Tibial artery (tissue), 4 donors: ENCODE results near the gene PLAC9.

Source experiments
- DNase-seq, 2 donors: peaks; one replicate each; pipeline ENCODE4 v3.0.0-alpha.2; 2019
- H3K27ac ChIP-seq, 2 donors: fragments of 200-600 bp; sonication (generic) in 1 of 2; 1 replicate in 1 of 2; 2 replicates in 1 of 2; pipeline ENCODE4 v1.5.1; 2018 to 2019; ENCODE audit warnings: mild to moderate bottlenecking in 1 of 2
- H3K27me3 ChIP-seq, 2 donors: fragments of 200-600 bp; sonication (generic) in 1 of 2; one replicate each; pipeline versions ENCODE4 v1.5.1 to v1.6.0; 2016 to 2019
- H3K36me3 ChIP-seq, 3 donors: fragments of 200-600 bp; sonication (generic) in 2 of 3; one replicate each; pipeline ENCODE4 v1.5.1; 2016 to 2019; ENCODE audit warnings: mild to moderate bottlenecking in 2 of 3
- H3K4me1 ChIP-seq, 4 donors: fragments of 200-600 bp; sonication (generic) in 2 of 4; 1 replicate in 3 of 4; 2 replicates in 1 of 4; pipeline ENCODE4 v1.5.1; 2016 to 2019
- H3K4me3 ChIP-seq, 2 donors: fragments of 200-600 bp; sonication (generic) in 1 of 2; 1 replicate in 1 of 2; 2 replicates in 1 of 2; pipeline ENCODE4 v1.5.1; 2018 to 2019; ENCODE audit warnings: mild to moderate bottlenecking in 2 of 2
- H3K9me3 ChIP-seq, 3 donors: fragments of 200-600 bp; sonication (generic) in 1 of 3; one replicate each; pipeline ENCODE4 v1.5.1; 2016 to 2019
- CTCF ChIP-seq, 2 experiments: fragments of 200-600 bp in 1 of 2; fragments of 450-650 bp in 1 of 2; IDR thresholded peaks; one replicate each; pipeline ENCODE4 v1.5.1; 2017 to 2019; ENCODE audit warnings: antibody characterized with exemption in 2 of 2, mild to moderate bottlenecking in 1 of 2, moderate library complexity in 1 of 2
- intact Hi-C: fragments of 100-400 bp; cut with DNase I; formaldehyde crosslinking; loops from one replicate; pipeline ENCODE4 v1.15.0; 2023; ENCODE audit warnings: low total_unique reads

The PLAC9 gene

DNA sequence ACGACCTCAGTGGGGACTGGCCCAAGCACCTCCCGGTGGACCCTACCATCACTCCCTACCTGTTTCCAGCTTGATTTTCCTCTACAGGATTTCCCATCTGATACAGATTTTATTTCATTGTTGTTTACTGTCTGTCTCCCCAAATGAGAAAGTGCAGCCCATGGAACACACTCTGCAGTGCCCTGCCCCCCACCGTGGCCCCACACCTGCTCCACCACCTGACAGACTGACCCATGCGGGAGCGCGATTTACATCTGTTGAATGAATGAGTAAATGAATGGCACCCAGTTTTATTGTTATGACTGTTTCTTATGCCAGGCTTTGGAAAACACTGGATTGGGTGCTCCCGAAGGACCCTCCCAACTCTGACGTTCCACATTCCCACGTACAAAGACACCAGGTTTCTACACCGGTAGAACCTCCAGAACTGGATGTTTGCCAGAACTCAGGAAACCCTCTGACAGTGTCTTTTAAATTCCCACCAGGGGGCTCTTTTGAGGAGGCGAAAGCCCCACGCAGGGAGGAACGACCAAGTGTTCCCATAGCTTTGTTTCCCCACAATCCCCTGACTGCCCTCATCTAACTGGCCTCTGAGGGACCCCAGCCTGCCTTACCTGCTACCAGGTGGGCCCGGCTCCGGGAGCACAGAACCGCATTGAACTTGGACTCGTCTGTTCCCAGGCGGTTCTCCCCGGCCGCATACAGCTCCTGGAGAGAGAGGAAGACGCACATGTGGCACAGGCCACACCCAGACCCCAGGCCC, 29.0 kb downstream of the PLAC9 start:
- Histone ChIP-seq H3K4me1 (peaks cover 7 to 72% (median 60%) of the 10 kb centered on the region in 4 donors), H3K9me3 (no peaks in the 10 kb centered on the region), H3K27me3 (no peaks in the 10 kb centered on the region), H3K27ac (peak overlapping the region; percentile 3 to 56), H3K4me3 (no peak overlapping the region), H3K36me3 (peaks cover 9 to 84% (median 56%) of the 10 kb centered on the region in 3 donors)
- intact Hi-C loops: no loop called here
- no peak for TF ChIP-seq CTCF (IDR thresholded peaks at IDR 0.05)
- no peak for DNase-seq

DNA sequence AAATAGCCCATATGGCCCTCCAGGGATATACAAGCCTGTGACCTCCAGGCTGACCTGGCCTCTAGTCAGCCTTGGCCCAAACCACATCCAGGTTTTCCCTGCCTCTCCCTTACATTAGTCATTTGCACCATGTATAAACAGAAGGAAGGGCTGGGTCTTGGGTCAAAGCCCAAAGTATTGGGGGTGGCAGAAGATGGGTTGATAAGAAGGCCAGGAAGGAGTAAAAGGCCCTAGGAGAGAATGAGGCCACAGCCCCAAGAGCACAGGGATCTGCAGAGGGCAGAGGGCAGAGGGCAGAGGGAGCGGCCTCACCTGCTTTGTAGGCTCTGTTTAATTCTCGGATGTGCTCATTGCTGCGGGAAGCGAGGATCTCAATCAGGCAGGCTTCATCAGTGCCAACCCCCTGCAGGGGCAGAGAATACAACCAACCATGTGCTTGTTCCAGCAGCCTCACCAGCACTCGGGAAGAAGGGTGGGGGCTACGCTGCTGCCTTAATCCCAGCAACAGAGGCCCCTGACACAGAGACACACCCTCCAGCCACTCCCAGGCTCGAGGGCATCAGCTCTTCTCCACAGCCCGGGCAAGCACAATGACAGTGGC, 31.3 kb downstream of the PLAC9 start:
- Histone ChIP-seq H3K9me3 (no peaks in the 10 kb centered on the region), H3K36me3 (peaks cover 4 to 76% (median 38%) of the 10 kb centered on the region in 3 donors), H3K4me1 (peaks cover 3 to 72% (median 67%) of the 10 kb centered on the region in 4 donors), H3K27ac (peak overlapping the region; percentile 45 to 56), H3K4me3 (no peak overlapping the region), H3K27me3 (no peaks in the 10 kb centered on the region)
- TF ChIP-seq CTCF (IDR thresholded peaks at IDR 0.05): no peak
- intact Hi-C loops: no loop called here
- DNase-seq: peak in 1 of 2 donors; percentile 70

GRCh38 chr10:80164596-80164995, 32.1 kb downstream of the PLAC9 start:
- intact Hi-C loops: no loop called here
- TF ChIP-seq CTCF (IDR thresholded peaks at IDR 0.05): no peak
- Histone ChIP-seq H3K4me3 (no peak overlapping the region), H3K4me1 (peaks cover 2 to 68% (median 66%) of the 10 kb centered on the region in 4 donors), H3K36me3 (peaks cover 4 to 75% (median 37%) of the 10 kb centered on the region in 3 donors), H3K27ac (peak overlapping the region in 1 of 2 donors; percentile 56), H3K9me3 (no peaks in the 10 kb centered on the region), H3K27me3 (no peaks in the 10 kb centered on the region)
- no peak for DNase-seq

DNA sequence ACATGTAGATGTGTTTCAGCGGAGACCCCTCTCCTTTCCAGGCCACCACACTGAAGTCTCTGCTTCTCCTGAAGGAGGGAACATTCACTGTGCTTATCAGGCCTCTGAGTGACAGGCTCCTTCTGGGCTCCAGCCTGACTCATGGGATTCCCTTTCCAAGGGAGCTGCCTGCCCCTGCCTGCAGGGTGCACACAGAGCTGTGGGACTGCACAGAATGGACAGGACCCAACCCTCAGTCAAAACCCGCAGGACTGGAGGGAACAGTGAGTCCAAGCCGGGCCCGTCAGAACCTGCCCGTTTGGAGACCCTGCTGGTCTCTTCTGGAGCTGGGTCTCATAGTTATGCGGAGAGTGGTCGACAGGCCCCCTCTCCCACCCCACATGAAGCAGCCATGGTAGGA, 32.6 kb downstream of the PLAC9 start:
- Histone ChIP-seq H3K27ac (peak overlapping the region; percentile 56 to 64), H3K4me3 (no peak overlapping the region), H3K36me3 (peaks cover 4 to 70% (median 31%) of the 10 kb centered on the region in 3 donors), H3K4me1 (peaks cover 0 to 65% (median 64%) of the 10 kb centered on the region in 4 donors), H3K27me3 (no peaks in the 10 kb centered on the region), H3K9me3 (no peaks in the 10 kb centered on the region)
- intact Hi-C loops: no loop called here
- TF ChIP-seq CTCF (IDR thresholded peaks at IDR 0.05): no peak
- no peak for DNase-seq

DNA sequence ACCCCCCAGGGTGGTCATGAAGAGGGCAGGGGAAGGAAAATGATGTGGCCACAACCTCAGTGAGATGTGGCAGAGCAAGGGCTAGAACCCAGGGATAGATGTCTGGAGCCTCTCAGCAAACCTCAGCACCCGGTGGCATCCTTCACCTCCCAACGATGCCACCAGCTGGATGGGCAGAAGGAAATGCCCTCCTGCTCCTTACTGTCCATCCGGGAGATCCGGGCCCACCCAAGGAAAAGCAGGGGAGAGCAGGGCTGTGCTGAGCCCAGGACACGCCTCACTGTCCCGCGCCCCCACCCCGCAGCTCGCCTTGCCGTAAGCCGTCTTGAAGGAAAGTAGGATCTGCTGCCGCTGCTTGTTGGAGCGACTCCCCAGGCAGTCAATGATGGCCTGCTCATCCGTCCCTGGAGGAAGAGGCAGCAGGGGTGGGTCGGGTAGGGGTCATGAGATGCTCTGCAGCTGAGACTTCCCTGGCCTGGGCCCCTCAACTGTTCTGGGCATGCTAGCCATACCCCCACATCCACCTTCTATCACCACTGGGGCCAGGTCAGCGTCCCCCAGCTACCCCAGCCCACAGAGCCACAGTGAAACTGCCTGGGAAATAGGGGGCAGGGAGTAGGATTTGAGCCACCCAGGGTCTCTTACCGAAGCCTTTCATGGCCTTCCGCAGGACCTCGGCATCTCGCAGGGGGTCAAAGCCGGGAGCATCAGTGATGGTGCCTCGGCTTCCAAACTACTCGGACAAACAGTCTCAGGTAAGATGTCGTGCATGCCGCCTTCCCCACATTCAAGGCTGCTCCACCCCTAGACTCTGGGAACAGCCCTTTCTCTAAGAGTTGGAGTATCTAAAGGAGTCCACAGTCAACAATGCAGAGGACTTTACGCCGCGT, 34.3 kb downstream of the PLAC9 start:
- no peak for DNase-seq
- Histone ChIP-seq H3K4me1 (peaks cover 0 to 77% (median 63%) of the 10 kb centered on the region in 4 donors), H3K4me3 (no peak overlapping the region), H3K9me3 (no peaks in the 10 kb centered on the region), H3K36me3 (peaks cover 4 to 70% (median 19%) of the 10 kb centered on the region in 3 donors), H3K27me3 (no peaks in the 10 kb centered on the region), H3K27ac (peak overlapping the region; percentile 56 to 64)
- TF ChIP-seq CTCF (IDR thresholded peaks at IDR 0.05): no peak
- intact Hi-C loops: no loop called here
